HG03469 (cell line): Measurements from ENCODE around the gene HEPACAM.
A peak's percentile ranks its signal among the peaks of the same experiment; 100 is the strongest.
"Not testable (repeated sequence)": the region's sequence is repeated elsewhere in the genome, so short reads cannot be mapped to it uniquely, and the experiment has no call there.

Experiments used
- ATAC-seq: cut with Tn5 transposase; IDR thresholded peaks from one replicate; pipeline ENCODE4 v1.9.1; 2021; ENCODE audit warnings: mild to moderate bottlenecking, moderate library complexity, moderate number of reproducible peaks; ENCODE audit not compliant: unreplicated experiment

HEPACAM gene

DNA sequence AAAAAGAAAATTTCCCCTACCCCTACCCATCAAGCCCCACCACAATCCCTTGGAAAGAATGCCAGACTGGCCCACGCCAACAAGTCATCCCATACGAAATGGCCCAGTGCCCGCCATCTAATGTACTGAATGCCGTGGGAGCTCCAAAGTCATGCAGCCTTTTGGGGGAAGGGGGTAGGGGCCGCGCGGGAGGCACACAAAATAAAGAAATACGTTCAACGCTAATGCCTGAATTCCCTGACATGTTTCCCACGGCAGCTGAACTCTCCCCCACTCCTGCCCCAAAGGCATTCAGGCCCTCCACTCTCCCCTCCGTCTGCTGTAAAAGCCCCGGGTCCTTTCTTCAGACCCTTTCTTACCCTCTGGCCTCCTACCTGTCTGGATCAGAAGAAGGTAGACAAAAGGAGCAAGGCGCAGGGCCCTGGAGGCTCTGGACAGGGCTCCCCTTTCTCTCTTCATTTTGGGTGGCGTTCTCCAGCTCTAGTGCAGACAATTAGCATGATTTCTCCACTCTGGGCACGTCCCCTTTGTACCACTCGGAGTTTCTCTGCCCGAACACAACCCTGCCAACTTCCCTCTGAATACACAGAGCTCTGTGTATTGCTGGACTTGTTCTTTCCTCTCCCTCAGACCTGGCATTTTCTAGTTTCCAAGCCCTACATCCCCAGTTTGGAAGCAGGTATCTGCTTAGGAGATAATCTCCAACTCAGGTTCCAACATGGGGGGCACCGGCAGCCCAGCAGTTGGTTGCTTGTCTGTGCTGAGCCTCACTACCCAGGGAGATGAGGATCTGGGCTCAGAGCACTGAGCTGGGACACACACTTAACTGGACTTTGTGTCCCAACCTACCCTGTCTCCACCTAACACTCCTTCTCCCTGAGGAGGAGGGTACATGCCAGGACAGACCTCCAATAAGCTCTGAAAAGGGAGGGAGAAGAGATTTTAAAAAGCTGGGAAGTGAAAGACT lies at the start of gene HEPACAM:
HEPACAM (minus strand) TSS at position 500 of the 967 bp plus-strand sequence; CDS start at position 459, 41 bp downstream.
- no peak for ATAC-seq

- no peak for ATAC-seq
Measured at GRCh38 chr11:124984512-124984854, 48.6 kb upstream of the HEPACAM start.

DNA sequence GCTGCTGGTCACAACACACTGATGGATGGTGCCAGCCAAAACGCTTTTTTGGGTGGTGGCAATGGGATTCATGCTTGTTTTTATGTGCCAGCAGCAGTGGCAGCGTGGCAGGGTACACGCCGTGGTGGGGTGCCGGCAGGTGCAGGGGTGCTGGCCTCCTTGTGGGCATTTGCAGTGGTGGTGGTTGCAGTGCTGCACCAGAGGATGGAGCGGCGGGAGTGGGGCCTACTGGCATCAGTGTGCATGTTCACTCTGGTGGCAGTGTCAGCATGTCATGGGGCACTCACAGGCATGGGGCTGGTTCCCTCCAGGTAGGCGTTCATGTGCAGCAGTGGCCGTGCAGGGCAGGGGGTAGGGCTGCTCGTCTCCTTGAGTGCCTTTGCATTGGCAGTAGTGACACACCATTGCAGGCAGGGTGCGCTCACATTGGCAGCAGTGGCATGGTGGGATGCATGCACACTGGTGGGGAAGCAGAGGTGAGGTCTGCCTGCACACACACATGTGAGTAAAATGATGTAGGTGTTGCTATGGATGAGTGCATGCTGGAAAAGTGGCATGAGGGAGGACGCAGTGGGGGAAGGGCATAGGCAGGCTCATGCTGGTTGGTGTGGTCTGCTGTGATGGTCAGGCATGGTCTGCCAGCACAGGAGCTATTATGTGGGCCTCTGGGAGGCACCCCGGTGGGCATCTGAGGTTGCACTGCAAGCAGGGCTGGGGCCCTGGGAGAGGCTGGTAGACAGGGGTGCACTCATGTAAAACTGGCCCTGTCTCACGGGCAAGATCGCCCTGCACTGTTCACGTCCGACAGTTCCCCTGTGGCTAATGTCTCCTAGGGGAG lies 48.0 kb upstream of the HEPACAM start:
- no peak for ATAC-seq

GRCh38 chr11:124982043-124982442 lies 46.2 kb upstream of the HEPACAM start:
- ATAC-seq: no peak

DNA sequence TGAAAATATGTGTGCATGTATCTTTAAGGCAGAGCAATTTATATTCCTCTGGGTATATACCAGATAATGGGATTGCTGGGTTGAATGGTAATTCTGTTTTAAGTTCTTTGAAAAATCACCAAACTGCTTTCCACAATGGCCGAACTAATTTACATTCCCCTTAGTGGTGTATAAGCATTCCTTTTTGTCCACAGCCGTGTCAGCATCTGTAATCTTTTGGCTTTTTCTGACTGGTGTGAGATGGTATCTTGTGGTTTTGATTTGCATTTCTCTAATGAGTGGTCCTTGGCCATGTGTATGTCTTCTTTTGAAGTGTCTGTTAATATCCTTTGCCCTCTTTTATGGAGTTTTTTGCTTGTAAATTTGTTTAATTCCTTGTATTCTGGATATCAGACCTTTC lies 42.5 kb upstream of the HEPACAM start:
- ATAC-seq: no peak

- ATAC-seq: no peak
Measured at GRCh38 chr11:124977006-124977405, 41.2 kb upstream of the HEPACAM start.

DNA sequence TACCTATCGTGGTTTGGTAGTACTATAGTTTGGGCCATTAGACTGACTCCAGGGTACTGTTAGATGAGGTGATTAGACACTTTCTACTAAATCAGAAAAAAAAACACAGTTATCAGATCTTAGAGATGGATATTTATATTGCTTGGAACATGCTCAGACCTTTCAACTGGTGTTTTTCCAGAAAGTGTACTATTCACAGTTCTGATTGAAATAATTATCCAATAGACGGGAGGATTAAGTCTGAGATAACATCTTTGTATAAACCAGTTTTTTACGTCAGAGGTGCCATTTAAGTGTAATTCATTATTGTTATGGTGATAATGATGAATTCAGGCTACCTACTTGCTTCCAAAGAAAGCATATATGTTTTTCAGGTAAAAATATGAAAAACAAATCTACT lies 40.7 kb upstream of the HEPACAM start:
- ATAC-seq: no peak

DNA sequence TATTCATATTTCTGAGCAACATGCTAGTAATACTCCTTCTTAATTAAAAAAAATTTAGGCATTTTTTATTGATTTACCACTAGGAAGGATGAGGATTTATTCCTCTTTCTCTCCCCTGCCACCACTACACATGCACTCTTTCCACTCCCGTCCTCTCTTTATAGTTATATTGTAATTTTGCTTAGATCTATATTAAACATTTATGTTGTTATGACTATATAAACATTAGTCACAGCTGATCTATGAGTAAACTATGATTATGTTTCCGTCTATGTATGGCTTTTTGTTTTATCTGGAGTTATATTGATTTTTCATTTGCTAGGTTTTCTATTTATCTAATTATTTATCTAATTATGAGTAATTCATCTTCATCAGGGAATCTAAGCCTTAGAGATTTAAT lies 36.0 kb upstream of the HEPACAM start:
- no peak for ATAC-seq

- ATAC-seq: no peak
Measured at GRCh38 chr11:124970925-124971324, 35.1 kb upstream of the HEPACAM start.

- not testable (repeated sequence) for ATAC-seq
Measured at GRCh38 chr11:124968197-124968596, 32.4 kb upstream of the HEPACAM start.

DNA sequence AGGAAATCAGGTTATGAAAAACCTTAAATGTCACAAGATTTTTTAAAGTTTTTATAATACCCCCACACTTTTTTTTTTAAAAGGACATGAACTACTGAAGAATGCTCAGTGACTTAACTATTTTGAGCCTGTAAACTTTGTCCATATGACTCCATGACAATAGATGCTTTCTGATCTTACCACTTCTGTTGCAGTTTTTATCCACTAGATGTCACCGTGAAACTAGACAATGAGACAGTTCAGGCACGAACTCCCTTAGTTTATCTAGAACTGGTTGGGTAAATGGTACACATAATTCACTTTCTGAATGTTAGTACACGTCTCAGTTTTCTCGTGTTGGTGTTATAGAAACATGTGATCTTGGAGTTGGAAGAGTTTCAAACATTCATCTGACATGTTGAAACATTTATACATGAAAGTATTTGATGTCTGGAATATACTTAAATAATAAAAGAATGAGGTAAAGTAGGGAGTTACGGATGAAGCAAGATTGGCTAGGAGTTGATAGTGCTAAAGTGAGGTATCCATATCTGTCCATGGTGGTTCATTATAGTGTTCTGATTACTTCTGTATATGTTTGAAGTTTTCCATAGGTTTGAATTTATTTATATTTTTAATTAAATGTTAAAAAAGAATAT lies 26.2 kb upstream of the HEPACAM start:
- peak; percentile 70 for ATAC-seq

DNA sequence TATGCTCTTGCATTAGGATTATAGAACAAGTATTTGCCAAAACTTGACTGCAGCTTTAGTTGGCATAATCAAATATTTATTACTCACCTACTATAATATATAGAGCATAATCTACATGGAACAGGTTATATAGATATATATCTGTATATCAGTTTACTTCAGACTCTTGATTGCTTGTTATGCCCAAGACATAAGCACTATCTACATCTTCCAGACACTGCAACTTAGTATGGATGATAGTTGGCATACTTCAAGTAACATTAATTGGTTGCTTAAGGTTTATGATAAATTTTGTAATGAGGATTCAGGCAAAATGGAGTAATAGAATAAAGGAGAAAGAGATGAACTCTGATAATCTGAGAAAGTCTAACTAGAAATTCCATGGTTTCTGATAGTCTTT lies 19.2 kb upstream of the HEPACAM start:
- no peak for ATAC-seq

GRCh38 chr11:124954590-124954955 lies 18.7 kb upstream of the HEPACAM start:
- no peak for ATAC-seq

GRCh38 chr11:124953753-124954589 lies 18.1 kb upstream of the HEPACAM start, which contains the start of gene CCDC15:
CCDC15 (plus strand) TSS chr11:124954202; CDS start chr11:124954733, 531 bp downstream.
- ATAC-seq: peak; percentile 91

GRCh38 chr11:124951341-124951740 lies 15.5 kb upstream of the HEPACAM start:
- no peak for ATAC-seq

GRCh38 chr11:124950601-124951330 lies 14.9 kb upstream of the HEPACAM start:
- ATAC-seq: no peak

DNA sequence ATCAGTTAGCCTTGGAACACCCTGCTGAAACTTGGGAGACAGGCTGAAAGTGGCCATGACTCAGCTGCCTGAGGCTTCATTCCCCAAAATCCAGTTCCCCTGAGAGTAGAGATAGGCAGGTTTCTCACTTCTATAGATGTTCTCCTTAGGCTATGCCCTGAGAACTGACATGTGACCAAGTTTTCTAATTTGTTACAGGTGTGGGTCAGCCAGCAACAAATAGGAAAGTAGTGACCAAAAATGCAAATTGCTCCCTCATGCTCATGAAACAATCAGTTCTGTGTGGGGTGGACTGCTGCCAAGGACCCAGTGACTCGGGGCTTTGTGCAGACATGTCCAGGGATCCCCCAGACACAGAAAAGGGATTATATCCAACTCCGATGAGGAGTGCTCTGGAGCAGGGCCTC lies 10.9 kb upstream of the HEPACAM start:
- ATAC-seq: no peak

DNA sequence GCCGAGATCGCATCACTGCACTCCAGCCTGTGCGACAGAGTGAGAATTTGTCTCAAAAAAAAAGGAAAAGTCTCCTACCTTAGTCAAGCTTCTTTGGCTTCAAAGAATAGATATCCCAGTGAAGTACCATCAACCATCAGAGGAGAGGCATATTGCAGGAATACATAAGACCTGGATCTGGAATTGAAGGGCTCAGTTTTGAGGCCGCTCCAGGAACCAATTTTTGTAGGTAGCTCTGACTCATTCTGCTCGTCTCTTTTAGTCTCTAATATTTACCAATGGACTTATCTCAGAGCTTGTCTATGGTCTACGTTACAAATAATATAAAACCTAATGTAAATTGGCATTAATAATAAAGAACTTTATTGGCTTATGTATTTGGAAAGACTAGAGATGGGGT lies 10.0 kb upstream of the HEPACAM start:
- ATAC-seq: no peak

- no peak for ATAC-seq
Measured at GRCh38 chr11:124944565-124944964, 8.7 kb upstream of the HEPACAM start.

- ATAC-seq: no peak
Measured at GRCh38 chr11:124943741-124944140, 7.9 kb upstream of the HEPACAM start.
